ENCODE results near the gene FGD3. TPM values are rescaled to one million over a fixed set of nuclear protein-coding genes. Genes with fewer than 3 reads are reported as not detected.
"Not testable (repeated sequence)": the region's sequence is repeated elsewhere in the genome, so short reads cannot be mapped to it uniquely, and the experiment has no call there.

Gene FGD3, protein sequence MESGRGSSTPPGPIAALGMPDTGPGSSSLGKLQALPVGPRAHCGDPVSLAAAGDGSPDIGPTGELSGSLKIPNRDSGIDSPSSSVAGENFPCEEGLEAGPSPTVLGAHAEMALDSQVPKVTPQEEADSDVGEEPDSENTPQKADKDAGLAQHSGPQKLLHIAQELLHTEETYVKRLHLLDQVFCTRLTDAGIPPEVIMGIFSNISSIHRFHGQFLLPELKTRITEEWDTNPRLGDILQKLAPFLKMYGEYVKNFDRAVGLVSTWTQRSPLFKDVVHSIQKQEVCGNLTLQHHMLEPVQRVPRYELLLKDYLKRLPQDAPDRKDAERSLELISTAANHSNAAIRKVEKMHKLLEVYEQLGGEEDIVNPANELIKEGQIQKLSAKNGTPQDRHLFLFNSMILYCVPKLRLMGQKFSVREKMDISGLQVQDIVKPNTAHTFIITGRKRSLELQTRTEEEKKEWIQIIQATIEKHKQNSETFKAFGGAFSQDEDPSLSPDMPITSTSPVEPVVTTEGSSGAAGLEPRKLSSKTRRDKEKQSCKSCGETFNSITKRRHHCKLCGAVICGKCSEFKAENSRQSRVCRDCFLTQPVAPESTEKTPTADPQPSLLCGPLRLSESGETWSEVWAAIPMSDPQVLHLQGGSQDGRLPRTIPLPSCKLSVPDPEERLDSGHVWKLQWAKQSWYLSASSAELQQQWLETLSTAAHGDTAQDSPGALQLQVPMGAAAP
- total RNA-seq (2014; rRNA removed; shearing (Covaris generic)): not detected in 2 replicates

DNA sequence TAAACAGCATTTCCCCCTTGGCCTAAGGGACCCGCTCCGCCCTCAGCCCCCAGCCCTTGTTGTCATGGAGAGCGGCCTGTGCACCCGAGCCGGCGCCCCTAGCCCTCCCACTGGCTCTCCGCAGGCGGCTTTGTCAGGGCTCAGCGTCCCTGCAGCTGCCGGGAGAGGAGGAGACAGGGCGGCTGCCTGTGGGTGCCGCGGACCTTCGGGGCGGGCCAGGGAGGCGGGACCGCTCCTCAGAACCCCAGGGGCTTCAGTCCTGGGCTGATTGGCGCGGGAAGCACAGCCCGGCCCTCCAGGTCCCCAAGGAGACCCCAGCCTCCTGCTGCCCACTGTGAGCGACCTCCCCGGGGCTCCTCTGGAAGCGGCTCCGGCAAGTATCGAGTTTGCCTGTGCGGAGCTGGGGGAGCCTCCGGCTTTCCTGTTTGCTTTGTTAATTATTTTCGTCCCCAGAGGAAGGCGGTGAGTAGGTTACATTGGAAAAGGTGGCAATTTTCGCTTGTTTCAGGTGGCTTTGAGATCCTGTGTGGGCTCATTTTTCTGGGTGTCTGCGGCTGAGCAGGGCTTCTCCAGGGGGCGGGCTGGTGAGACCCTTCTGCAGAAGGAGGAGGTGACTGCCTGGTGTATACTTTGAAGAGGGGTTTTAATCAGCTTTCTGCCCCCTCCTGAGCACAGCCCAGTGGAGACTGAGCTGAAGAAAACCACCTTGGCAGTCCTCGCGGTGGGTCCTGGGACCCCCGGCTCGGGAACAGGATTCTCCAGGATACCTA, at the start of gene FGD3:
Gene FGD3 (plus strand): TSS at position 256 of the 770 bp plus-strand sequence. CDS start 28,734 bp downstream, outside the sequence.
- no peak for DNase-seq (ENCODE audit: low spot score)

DNA sequence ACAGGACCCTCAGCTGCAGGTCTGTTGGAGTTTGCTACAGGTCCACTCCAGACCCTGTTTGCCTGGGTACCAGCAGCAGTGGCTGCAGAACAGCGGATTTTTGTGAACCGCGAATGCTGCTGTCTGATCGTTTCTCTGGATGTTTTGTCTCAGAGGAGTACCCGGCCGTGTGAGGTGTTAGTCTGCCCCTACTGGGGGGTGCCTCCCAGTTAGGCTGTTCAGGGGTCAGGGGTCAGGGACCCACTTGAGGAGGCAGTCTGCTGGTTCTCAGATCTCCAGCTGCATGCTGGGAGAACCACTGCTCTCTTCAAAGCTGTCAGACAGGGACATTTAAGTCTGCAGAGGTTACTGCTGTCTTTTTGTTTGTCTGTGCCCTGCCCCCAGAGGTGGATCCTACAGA, 42.2 kb upstream of the FGD3 start:
- DNase-seq (ENCODE audit: low spot score): not testable (repeated sequence)

DNA sequence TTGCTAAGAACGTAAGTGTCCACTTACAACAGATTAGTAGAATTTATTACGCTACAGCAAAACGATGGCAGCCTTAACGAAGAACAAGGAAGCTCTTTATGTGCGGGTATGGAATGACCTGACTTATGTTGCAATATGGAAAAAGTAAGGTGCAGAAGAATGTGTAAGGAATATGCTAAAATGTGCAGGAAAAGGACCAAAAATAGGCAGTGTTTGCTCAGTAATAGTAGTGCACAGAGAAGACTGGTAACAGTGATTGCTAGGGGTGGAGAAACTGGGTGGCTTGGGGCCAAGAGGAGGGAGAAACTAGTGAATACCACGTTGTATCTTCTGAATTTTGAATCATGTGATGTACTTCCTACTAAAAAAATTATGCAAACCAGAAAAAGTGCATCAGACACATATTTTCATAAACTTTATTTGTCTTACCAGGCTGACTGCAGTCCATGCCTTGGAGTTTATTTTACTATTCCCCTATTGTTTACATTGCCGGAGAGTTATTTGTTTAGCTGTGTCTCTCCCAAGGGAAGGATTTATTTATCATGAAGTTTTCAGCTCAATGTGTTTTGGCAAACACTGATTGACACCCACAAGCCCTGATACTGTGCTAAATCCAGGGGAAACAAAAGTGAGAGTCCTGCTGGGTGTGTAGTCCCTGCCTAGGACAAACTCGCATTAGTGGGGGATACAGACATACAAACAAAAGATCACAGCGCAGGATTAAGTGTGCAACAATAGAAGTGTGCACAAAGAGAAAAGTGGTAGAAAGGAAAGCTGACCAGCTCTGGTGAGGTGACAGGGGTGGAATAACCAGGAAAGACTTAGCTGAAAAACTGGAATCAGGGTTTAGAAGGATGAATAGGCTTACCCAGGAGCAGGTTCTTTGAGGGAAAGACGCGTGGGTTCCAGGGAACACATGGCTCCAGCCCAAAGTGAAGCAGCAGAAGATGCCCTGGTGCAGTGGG, 35.5 kb upstream of the FGD3 start:
- DNase-seq (ENCODE audit: low spot score): no peak

DNA sequence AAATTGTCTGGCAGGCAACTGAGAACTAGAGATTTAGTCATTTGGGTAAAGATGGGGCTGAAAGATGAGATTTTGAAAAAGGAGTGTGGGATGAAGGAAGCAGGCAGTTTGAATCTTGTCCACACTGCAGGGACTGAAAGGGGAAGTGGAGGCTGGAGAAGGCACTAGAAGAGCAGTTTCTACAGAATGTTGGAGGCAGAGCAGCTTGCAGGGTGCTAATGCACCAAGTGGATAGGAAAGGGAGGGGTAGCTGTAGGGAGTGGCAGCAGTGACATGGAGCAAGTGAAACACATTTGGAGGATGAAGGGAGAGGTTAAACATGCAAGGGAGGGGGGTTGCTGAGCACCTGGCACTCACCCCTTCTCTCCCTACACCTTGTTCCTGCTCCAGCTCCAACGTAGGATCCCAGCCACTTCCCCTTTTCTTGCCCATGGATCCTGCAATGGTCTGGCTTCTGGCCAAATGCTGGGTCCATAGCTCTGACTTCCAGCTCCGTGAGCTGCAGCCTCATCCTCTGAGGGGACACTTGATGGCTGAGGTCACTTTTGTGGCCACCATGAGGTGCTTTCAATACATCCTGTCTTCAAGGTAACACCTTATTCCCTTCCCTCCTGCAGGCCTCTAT, 30.0 kb upstream of the FGD3 start:
- DNase-seq (ENCODE audit: low spot score): no peak

DNA sequence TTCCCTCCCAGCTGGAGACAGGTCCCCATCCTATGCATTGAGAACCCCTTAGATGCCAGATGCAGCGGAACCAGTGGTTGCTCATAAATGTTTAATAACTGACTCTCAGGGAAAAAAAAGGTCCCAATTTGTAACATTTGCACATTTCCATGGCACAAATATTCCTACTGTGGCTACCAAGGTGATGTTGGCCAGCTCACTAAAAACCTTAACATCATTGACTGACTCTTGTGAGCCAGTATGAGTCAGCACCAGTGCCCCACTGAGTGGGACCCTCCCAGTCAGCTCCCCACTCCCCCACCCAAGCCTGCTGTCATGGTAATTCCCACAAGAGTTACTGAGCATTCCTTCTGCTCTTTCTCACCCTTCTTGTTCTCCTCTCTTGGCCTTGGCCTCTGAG, 26.9 kb upstream of the FGD3 start:
- DNase-seq (ENCODE audit: low spot score): no peak

DNA sequence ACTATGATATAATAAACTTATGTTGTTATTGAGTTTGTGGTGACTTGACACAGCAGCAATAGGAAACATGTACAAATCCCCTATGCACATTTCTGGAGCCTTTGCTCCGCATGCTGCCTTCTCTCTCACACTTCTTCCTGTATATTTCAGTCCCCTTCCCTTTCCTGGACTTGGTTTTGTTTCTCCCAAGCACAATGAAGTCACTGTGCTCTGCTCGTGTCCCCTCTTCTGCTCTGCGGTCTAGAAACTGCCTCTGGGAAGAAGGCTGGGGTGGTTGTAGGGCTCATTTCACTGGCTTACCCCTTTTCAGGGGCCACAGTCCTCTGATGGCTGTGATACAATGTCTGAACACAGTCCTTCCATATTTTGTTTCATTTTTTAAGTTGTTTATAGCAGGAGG, 15.7 kb upstream of the FGD3 start:
- DNase-seq (ENCODE audit: low spot score): no peak

DNA sequence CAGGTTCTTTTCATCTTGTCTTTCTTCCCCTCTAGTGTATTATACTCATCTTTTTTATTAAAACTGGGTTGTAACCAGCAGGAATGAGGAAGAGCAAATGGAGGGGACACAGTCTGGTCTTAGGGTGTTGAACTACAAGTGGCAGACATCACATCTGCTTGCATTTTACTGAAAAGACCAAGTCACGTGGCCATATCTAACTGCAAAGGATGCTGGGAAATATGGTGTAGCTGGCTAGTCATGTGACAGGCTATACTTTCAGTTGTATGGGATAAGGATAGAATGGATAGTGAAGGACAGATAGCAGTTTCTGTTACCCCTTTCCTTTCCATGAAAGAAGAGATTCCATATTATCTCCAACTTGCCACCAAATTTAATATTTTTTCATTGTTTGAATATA, 13.0 kb upstream of the FGD3 start:
- no peak for DNase-seq (ENCODE audit: low spot score)

DNA sequence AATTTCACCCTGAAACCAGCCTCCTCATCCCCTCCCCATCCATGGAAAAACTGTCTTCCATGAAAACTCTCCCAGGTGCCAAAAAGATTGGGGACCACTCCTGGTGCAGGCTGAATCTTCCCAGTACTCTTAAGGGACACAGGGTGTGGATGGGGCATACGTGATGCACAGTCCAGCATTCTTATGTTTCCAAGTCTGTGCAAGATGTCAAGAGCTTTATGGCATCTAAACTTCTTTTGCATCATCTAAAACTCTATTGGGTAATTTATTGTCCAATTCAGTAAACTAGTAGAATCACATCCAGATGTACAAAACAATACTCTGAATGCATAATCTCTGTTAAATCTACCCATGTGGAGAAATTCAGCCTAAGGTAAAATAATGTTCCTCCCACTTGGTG, 9.3 kb upstream of the FGD3 start:
- DNase-seq (ENCODE audit: low spot score): no peak

DNA sequence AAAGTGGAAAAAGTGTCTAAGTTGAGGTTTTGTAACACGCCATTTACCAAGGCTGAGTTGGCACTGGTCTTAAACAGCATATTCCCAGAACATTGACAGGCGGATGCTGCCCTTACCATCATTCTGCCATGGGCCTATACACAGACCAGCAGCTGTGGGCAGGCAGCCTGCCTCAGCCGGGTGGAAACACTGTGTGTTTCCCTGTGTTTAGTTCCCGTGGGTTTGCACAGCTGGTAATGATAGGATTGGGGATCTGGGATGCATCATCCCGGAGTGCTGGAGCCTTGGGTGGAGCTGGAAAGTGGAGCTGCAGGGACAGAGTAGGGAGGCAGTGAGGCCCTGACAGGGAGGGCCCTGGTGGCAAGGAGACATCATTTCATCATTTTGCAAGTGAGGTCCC, 5.5 kb upstream of the FGD3 start:
- DNase-seq (ENCODE audit: low spot score): no peak

DNA sequence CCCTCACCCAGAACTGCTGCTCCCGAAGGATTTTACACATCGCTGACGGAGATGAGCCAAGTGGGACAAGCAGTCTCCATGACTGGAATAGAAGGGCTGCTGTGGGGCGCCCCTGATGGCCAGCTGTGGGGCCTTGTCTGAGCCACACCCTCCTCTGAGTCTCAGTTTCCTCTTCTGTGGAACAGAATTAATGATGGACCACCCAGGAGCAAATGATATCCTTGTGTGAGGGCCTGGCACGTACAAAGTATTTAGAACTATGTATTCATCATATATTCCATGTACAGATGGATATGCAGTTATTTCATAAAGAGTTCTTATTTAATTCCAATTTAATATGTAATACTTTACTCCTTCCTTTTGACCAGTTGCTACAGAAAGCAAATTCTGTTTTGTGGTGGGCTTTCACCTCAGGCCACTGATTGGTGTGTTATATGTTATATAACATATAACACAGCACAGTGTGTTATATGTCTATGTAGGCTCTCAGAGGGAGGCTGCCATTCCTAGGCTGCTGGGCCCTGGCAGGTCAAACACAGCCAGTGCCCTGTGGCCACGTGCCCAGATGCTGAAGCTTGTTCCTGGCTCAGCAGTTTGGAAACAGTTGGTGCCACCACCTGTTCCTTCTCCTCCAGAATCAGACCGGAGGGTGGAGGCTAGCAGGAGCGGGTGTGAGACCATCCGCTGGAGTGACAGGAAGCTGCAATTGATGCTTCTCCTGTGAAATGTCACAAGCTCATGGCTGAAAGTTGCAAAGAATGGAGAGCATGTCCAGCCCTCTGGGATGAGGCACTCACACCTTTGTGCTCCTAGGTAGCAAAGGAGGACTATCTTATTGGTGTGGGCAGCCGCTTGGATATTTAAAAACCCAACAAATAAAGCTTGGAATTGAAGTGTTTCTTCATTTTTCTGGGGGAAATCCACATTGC, 4.4 kb upstream of the FGD3 start:
- DNase-seq (ENCODE audit: low spot score): no peak

DNA sequence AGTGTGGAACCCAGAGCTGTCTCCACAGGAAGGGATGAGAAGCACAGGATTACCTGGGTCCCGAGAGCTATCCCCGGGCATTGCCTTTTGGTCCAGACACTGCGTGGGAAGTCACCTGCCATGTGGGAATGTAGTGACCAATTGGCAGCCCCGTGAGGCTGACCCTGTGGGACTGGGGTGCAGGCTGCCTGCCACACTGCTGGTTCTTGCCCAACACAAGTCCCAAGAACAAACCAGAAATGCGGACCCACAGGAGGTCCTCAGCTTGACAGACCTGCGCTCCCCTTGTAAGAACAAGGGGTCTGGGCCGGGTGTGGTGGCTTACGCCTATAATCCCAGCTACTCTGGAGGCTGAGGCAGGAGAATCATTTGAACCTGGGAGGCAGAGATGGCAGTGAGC, 2.4 kb upstream of the FGD3 start:
- DNase-seq (ENCODE audit: low spot score): no peak

DNA sequence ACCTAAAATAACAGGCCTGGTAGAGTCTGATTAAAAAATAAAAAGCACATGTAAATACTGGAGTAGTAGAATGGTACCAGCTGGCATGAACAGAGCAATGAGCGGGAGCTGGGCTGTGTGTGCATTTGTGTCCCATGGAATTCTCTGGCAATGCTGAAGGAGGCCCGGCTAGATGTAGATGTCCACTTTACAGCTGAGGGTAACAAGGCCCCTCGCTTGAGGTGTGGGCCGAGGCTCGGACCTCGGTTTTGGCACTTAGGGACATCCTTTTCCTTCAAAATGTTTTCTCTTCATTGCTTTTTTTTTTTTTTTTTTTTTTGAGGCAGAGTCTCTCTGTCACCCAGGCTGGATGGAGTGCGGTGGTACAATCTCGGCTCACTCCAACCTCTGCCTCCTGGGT, 1.5 kb upstream of the FGD3 start:
- no peak for DNase-seq (ENCODE audit: low spot score)

DNA sequence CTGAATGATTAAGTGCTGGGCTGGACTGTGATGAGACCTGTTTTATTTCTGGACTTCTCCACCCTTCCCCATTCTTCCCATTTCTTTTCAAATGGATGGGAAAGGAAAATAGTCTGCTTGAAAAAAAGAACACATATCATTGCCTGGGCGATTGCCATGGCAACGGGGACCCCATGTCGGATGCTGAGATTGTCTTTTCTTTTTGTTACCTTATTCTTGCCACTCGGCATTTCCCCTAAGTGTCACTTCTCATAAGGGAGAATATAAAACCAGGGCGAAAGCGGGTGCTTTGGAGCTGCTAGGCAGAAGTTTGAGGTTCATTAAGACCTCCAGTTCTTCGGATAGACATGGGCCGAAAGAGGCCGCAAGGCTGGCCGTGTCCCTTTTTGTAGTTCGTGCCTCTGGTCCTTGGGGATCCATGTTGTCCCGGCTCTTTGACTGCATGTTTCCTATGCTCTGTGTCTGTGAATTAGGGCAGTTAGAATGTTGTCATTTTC, 763 bp downstream of the FGD3 start:
- DNase-seq (ENCODE audit: low spot score): no peak

DNA sequence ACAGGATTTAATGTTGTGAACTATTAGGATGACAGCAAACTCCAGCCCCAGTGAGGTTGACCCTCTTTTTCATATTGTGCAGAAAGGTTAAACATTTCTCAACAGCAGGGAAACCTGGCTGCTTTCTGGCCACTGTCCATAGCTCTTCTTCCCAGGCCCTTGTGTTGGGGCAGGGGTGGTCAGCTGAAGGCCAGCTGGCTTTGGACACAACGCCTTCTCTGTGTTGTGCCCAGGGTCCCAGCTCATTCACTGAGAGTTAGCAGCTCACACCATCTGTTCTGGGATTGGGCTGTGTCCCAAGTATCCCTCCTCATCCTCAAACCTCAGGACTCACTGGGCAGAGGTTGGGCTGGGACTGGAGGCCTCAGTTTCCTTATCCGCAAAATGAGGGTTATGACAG, 1.3 kb downstream of the FGD3 start:
- no peak for DNase-seq (ENCODE audit: low spot score)

DNA sequence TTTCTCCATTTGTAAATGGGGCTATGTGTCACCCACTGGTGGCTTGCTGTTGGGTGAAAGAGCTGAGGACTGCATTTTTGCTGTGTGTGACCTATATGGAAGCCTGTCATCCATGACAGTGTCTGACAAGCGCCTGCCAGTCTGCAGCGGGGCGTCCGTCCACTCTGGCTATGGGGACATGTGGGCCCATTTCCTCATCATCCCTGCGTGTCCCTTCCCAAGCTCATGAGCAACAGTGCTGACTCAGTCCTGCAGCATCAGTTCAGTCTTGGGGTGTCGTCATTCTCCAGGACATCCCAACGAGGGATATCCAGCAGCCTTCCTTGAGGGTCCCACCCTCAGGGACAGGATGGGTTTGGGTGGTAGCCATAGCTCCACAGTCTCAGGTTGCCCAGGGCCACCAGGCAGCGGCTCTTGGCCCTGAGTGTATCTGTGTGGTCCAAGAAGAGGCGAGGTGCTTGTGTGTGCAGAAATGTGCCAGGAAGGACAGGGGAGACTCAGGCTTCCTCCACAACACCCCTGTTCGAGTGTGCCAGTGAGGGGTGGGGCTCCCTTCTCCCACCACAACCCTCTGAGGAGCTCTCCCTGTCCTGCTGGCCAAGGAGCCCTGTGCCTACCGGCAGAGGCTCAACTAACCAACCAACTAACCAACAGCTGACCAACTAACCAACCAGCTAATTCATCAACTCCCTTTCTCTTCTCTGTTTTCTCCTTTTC, 2.1 kb downstream of the FGD3 start:
- no peak for DNase-seq (ENCODE audit: low spot score)

DNA sequence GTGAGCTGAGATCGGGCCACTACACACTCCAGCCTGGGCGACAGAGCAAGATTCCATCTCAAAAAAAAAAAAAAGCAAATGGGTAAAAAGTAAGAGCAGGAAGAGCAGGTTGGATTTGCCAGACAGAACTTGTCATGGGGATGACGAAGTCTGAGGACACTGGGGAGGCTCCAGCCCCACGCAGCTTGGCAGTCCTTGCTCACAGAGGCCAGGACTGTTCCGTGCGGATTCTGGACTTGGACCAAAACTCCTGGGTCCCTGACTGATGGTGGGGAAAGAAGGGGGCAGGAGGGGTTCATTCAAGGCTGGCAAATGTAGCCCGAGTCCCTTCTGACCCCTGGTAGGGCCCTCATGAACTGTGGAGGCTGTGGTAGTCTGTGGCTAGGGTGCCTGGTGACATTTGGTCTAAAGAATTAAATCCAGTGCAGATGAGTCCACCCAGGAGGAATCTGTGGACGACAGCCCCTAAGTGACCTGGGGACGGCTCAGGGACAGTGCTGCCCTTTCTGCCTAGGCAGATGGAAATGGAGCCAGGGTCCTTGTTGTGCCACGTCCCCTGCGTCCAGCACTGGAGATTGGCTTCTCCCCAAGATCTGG, 3.1 kb downstream of the FGD3 start:
- DNase-seq (ENCODE audit: low spot score): no peak

DNA sequence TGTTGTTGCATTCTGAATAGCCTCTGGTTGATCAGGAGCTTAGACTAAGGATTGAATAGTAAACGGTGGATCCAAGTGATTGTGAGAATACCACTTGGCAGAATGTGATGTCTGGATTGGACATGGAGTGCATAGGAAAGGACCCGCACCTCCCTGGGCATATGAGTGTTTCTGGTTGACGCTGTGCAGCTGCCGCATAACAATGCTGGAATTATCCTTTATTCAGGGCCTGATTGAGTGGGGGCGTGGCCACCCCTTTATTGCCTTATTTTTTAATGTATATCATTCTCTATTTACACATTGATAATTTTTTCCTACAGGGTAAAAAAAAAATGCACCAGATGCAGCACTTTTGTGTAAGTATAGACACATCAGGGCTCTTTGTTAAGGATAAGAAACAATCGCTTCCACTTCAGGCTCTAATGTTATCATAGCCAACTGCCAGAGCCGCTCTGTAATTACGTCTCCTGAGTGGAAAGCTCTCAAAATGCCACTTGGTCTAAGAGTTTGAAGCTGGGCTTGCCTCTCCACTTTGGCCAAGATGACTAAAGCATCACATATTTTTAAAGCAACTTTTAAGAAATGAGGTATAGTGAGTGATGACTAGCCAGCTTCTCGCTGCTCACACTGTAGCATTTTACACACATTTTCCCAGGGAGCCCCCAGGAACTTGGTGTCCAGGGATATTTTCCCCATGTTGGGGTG, 5.7 kb downstream of the FGD3 start:
- DNase-seq (ENCODE audit: low spot score): peak; percentile 1
